Keratinocyte (primary cell): Measurements from ENCODE around the gene KCNH1. TPM values are rescaled to one million over a fixed set of nuclear protein-coding genes. Genes with fewer than 3 reads are reported as not detected.
"Not testable (repeated sequence)": the region's sequence is repeated elsewhere in the genome, so short reads cannot be mapped to it uniquely, and the experiment has no call there.

Experiments
- DNase-seq: peaks from one replicate; pipeline ENCODE4 v3.0.0-alpha.2; 2011; ENCODE audit warnings: low read depth, missing footprints, low spot score
- FAIRE-seq: peaks from 2 replicates; lab custom pipeline; 2011; peaks lifted over from hg19 to GRCh38; lab: Jason Lieb, UNC
- H2AFZ ChIP-seq: 2 replicates; pipeline ENCODE4 v1.6.0; 2012; ENCODE audit warnings: low read length, control low read depth, inconsistent platforms; ENCODE audit not compliant: control insufficient read depth
- H3K27ac ChIP-seq: 2 replicates; pipeline ENCODE4 v1.5.1; 2011; ENCODE audit warnings: low read length; ENCODE audit not compliant: control insufficient read depth, insufficient read depth
- H3K27me3 ChIP-seq: 3 replicates; pipeline ENCODE4 v1.6.0; 2011; ENCODE audit warnings: low read length; ENCODE audit not compliant: control insufficient read depth, insufficient read depth; ENCODE audit errors: extremely low read depth
- H3K36me3 ChIP-seq, 2 experiments: 2 replicates in 1 of 2; 3 replicates in 1 of 2; pipeline ENCODE4 v1.5.1; 2011; ENCODE audit warnings: low read length in 2 of 2, mild to moderate bottlenecking in 1 of 2; ENCODE audit not compliant: control insufficient read depth in 2 of 2, insufficient read depth in 2 of 2; ENCODE audit errors: extremely low read depth in 1 of 2
- H3K4me1 ChIP-seq: 3 replicates; pipeline ENCODE4 v1.5.1; 2011; ENCODE audit warnings: low read length; ENCODE audit not compliant: control insufficient read depth, insufficient read depth; ENCODE audit errors: extremely low read depth
- H3K4me2 ChIP-seq: 3 replicates; pipeline ENCODE4 v1.6.0; 2011; ENCODE audit warnings: low read depth, low read length; ENCODE audit not compliant: control insufficient read depth, insufficient read depth; ENCODE audit errors: extremely low read depth
- H3K4me3 ChIP-seq, 3 experiments: fragments of 200-600 bp in 1 of 3; sonication (generic) in 1 of 3; 2 replicates in 2 of 3; 3 replicates in 1 of 3; pipeline ENCODE4 v1.5.1; 2011 to 2016; ENCODE audit warnings: low read length in 3 of 3, mild to moderate bottlenecking in 3 of 3, control low read depth in 2 of 3, inconsistent platforms in 1 of 3, low read depth in 1 of 3, mixed read lengths in 1 of 3, mixed run types in 1 of 3, moderate library complexity in 1 of 3; ENCODE audit not compliant: control insufficient read depth in 2 of 3, insufficient read depth in 2 of 3; ENCODE audit errors: extremely low read depth in 1 of 3
- H3K79me2 ChIP-seq: 2 replicates; pipeline ENCODE4 v1.6.0; 2012; ENCODE audit warnings: low read length; ENCODE audit not compliant: control insufficient read depth, insufficient read depth
- H3K9ac ChIP-seq: 3 replicates; pipeline ENCODE4 v1.6.0; 2011; ENCODE audit warnings: low read length; ENCODE audit not compliant: control insufficient read depth, insufficient read depth; ENCODE audit errors: extremely low read depth
- H3K9me1 ChIP-seq: 3 replicates; pipeline ENCODE4 v1.6.0; 2011; ENCODE audit warnings: low read length; ENCODE audit not compliant: control insufficient read depth, insufficient read depth; ENCODE audit errors: extremely low read depth
- H3K9me3 ChIP-seq: 2 replicates; pipeline ENCODE4 v1.5.1; 2012; ENCODE audit warnings: low read depth, low read length; ENCODE audit not compliant: control insufficient read depth
- H4K20me1 ChIP-seq: 3 replicates; pipeline ENCODE4 v1.6.0; 2011; ENCODE audit warnings: low read length; ENCODE audit not compliant: control insufficient read depth, insufficient read depth; ENCODE audit errors: extremely low read depth
- CTCF ChIP-seq, 3 experiments: IDR thresholded peaks in 1 of 3; conservative IDR thresholded peaks in 1 of 3; optimal IDR thresholded peaks in 1 of 3; 2 replicates in 2 of 3; 3 replicates in 1 of 3; pipeline versions ENCODE3 to v1.5.1; 2011; ENCODE audit warnings: low read length in 3 of 3, mild to moderate bottlenecking in 3 of 3, moderate library complexity in 2 of 3, control low read depth in 1 of 3, inconsistent platforms in 1 of 3; ENCODE audit not compliant: insufficient read depth in 2 of 3; ENCODE audit errors: extremely low read depth in 1 of 3
- EZH2 ChIP-seq: IDR thresholded peaks from one replicate; pipeline ENCODE4 v1.6.1; 2012; ENCODE audit warnings: inconsistent platforms, mild to moderate bottlenecking, low read length, moderate library complexity
- dilution Hi-C: fragments of 300-500 bp; cut with MboI; formaldehyde crosslinking; loops from one replicate; pipeline ENCODE4 v1.7.0; 2020; ENCODE audit warnings: low sequenced_read_pairs; ENCODE audit not compliant: extremely low pct_ligation_motif_present
- polyA plus RNA-seq, 5 experiments: library from polyadenylated mRNA; depleted of rRNA in 3 of 5; stranded (reverse) in 3 of 5; stranded (forward) in 1 of 5; unstranded in 1 of 5; fragments of >200 nt; gene quantifications; 1 replicate in 1 of 5; 2 replicates in 3 of 5; 3 replicates in 1 of 5; pipeline versions ENCODE4 v1.2.1 to v1.2.3, GENCODE V29; 2011 to 2012; ENCODE audit warnings: missing spikeins in 2 of 5, low read depth in 1 of 5, low replicate concordance in 1 of 5

KCNH1 gene
- polyA plus RNA-seq, 1 donor (not counting 4 experiments of a cell fraction or from before 2014, with no cell fraction given): not detected

DNA sequence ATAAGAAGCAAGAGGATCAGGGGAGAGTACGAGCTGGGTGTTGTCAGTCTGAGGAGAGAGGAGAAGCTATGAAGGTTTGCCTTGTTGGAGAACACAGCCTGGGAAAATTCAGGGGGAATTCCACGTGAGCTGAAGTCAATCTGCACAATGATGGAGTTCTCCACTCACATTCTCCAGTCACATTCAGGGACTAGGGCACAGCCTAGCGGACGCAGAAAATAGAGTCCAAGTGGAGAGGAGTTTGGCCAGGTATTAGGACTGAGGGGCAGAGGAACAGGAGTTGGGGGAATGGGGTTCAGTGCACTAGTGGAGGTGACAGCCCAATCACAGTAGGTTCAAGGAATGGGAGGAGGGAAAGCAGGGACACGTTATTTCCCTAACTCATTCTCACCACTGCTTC, 124.0 kb downstream of the KCNH1 start:
- no peaks in the 10 kb centered on the region for H3K9me1 ChIP-seq
- no peak overlapping the region for H3K27ac ChIP-seq
- H3K4me2 ChIP-seq: no peak overlapping the region
- H3K27me3 ChIP-seq: no peaks in the 10 kb centered on the region
- TF ChIP-seq EZH2 (no peak), CTCF (optimal IDR thresholded peaks at IDR 0.05 in 1 of 3, IDR thresholded peaks at IDR 0.05 in 1 of 3, conservative IDR thresholded peaks at IDR 0.05 in 1 of 3; ENCODE audit: extremely low read depth in 1 of 3, insufficient read depth in 2 of 3, low read length in 3 of 3) (no peak)
- no peak overlapping the region for H3K4me3 ChIP-seq
- H2AFZ ChIP-seq: no peak overlapping the region
- no peaks in the 10 kb centered on the region for H3K9me3 ChIP-seq
- H3K4me1 ChIP-seq: no peaks in the 10 kb centered on the region
- H3K79me2 ChIP-seq: no peaks in the 10 kb centered on the region
- H3K36me3 ChIP-seq: no peaks in the 10 kb centered on the region
- no peaks in the 10 kb centered on the region for H4K20me1 ChIP-seq
- FAIRE-seq (no peak), DNase-seq (no peak)
- no peak overlapping the region for H3K9ac ChIP-seq
- dilution Hi-C loops: no loop called here

GRCh38 chr1:211007830-211008229, 126.1 kb downstream of the KCNH1 start:
- TF ChIP-seq EZH2: no peak
- TF ChIP-seq CTCF (optimal IDR thresholded peaks at IDR 0.05 in 1 of 3, IDR thresholded peaks at IDR 0.05 in 1 of 3, conservative IDR thresholded peaks at IDR 0.05 in 1 of 3; ENCODE audit: extremely low read depth in 1 of 3, insufficient read depth in 2 of 3, low read length in 3 of 3): no peak
- no peaks in the 10 kb centered on the region for H3K9me1 ChIP-seq
- no peaks in the 10 kb centered on the region for H3K4me1 ChIP-seq
- no peak for FAIRE-seq
- dilution Hi-C loops: no loop called here
- no peaks in the 10 kb centered on the region for H3K79me2 ChIP-seq
- H3K27ac ChIP-seq: no peak overlapping the region
- H4K20me1 ChIP-seq: no peaks in the 10 kb centered on the region
- H2AFZ ChIP-seq: no peak overlapping the region
- H3K9me3 ChIP-seq: no peaks in the 10 kb centered on the region
- no peak overlapping the region for H3K4me2 ChIP-seq
- no peak for DNase-seq
- H3K9ac ChIP-seq: no peak overlapping the region
- no peak overlapping the region for H3K4me3 ChIP-seq
- no peaks in the 10 kb centered on the region for H3K36me3 ChIP-seq
- no peaks in the 10 kb centered on the region for H3K27me3 ChIP-seq

DNA sequence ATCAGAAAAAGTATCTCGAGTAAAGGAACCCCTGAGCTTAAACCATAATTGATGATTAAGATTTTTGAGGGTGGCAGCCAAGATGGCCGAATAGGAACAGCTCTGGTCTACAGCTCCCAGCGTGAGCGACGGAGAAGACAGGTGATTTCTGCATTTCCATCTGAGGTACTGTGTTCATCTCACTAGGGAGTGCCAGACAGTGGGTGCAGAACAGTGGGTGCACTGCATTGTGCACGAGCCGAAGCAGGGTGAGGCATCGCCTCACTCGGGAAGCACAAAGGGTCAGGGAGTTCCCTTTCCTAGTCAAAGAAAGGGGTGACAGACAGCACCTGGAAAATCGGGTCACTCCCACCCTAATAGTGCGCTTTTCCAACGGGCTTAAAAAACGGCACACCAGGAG, 138.0 kb downstream of the KCNH1 start:
- FAIRE-seq, DNase-seq, H3K4me2 ChIP-seq, H3K9ac ChIP-seq, H3K9me3 ChIP-seq, H3K4me1 ChIP-seq, H3K9me1 ChIP-seq, H3K27ac ChIP-seq, H3K79me2 ChIP-seq, H2AFZ ChIP-seq, H3K27me3 ChIP-seq, dilution Hi-C loops, H3K4me3 ChIP-seq, H3K36me3 ChIP-seq, H4K20me1 ChIP-seq: not testable (repeated sequence)
